Right renal cortex interstitium (tissue), 3 donors: ENCODE results near the gene SYNM. TPM values are rescaled to one million over a fixed set of nuclear protein-coding genes. Genes with fewer than 3 reads are reported as not detected.
"Not testable (repeated sequence)": the region's sequence is repeated elsewhere in the genome, so short reads cannot be mapped to it uniquely, and the experiment has no call there.

Experiments
- DNase-seq, 3 donors: peaks; one replicate each; pipeline ENCODE4 v3.0.0-alpha.2; 2013; ENCODE audit warnings: low read depth in 3 of 3, low spot score in 2 of 3
- polyA plus RNA-seq, 3 donors: library from polyadenylated mRNA; unstranded; fragments of 120-200 nt; gene quantifications; one replicate each; pipeline ENCODE4 v1.2.1, GENCODE V29; 2013; ENCODE audit not compliant: insufficient read length in 3 of 3

Gene SYNM, protein sequence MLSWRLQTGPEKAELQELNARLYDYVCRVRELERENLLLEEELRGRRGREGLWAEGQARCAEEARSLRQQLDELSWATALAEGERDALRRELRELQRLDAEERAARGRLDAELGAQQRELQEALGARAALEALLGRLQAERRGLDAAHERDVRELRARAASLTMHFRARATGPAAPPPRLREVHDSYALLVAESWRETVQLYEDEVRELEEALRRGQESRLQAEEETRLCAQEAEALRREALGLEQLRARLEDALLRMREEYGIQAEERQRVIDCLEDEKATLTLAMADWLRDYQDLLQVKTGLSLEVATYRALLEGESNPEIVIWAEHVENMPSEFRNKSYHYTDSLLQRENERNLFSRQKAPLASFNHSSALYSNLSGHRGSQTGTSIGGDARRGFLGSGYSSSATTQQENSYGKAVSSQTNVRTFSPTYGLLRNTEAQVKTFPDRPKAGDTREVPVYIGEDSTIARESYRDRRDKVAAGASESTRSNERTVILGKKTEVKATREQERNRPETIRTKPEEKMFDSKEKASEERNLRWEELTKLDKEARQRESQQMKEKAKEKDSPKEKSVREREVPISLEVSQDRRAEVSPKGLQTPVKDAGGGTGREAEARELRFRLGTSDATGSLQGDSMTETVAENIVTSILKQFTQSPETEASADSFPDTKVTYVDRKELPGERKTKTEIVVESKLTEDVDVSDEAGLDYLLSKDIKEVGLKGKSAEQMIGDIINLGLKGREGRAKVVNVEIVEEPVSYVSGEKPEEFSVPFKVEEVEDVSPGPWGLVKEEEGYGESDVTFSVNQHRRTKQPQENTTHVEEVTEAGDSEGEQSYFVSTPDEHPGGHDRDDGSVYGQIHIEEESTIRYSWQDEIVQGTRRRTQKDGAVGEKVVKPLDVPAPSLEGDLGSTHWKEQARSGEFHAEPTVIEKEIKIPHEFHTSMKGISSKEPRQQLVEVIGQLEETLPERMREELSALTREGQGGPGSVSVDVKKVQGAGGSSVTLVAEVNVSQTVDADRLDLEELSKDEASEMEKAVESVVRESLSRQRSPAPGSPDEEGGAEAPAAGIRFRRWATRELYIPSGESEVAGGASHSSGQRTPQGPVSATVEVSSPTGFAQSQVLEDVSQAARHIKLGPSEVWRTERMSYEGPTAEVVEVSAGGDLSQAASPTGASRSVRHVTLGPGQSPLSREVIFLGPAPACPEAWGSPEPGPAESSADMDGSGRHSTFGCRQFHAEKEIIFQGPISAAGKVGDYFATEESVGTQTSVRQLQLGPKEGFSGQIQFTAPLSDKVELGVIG (N-terminal part only)
- polyA plus RNA-seq: 1 to 10 TPM; 1.6 to 2.0 (median 1.9) TPM

DNA sequence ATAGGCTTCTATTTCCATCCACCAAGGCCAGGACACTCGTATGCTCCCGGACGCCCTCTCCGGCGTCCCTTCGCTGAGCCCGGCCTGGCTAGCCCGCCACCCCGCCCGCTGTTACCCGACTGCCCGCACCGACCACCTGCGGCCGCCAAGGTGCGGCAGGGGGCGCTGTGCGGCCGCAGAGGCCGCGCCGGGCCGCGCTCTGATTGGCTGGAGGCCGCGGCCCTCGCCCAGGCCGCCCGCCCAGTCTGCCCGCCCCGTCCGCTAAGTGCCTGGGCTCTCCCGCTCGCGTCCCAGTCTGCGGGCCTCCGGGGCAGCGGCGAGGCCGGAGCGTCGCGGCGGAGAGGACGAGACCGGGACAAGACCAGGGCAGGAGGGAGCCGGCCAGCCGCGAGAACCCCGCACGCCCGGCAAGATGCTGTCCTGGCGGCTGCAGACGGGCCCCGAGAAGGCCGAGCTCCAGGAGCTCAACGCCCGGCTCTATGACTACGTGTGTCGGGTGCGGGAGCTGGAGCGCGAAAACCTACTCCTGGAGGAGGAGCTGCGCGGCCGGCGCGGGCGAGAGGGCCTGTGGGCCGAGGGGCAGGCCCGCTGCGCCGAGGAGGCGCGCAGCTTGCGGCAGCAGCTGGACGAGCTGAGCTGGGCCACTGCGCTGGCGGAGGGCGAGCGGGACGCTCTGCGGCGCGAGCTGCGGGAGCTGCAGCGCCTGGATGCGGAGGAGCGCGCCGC lies at the start of gene SYNM:
Gene SYNM (plus strand): TSS at position 293 of the 726 bp plus-strand sequence. CDS start 120 bp downstream, at position 413.
- DNase-seq: peak in 1 of 3 donors; percentile 42

DNA sequence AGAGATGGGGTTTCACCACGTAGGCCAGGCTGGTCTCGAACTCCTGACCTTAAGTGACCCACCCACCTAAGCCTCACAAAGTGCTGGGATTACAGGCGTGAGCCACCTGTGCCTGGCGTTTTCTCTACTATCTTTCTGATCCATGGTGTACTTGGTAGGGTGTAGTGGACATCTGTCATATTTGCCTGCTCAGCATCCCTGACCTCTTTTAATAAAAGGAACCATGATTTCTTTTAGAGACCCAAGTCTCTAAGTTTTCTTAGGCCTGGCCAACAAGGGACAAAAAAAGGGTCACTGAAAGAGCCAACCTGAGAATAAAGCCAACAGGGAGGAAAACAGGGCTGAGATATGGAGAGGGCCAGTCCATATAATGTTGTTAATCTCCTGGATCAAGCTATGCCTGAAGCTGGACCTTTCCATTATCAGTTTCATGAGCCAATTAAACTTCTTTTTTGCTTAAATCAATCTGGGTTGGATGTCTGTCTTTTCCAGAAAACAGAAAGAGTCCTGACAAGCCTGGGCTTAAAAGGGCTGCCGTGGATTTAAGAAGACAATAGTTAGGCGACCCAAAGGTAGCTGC lies 49.2 kb upstream of the SYNM start:
- no peak for DNase-seq

DNA sequence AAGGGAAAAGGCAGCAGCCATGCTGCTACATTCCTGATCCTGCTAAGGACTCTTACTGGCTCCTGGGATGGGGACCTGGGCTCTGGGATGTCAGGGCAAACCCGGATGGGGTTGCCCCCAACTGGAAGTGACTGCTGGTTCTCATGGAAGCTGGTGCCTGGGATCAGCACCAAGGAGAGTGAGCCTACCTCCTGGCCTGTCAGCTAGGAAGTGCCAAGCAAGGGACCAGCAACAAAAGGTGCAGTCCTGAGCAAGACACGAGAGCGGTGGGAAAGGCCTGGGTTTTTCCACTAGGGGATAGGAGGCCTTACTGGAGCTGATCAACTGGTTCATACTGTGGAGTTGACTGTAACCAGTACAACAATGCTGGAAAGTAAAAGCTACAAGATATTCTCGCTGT lies 47.9 kb upstream of the SYNM start:
- DNase-seq: no peak

DNA sequence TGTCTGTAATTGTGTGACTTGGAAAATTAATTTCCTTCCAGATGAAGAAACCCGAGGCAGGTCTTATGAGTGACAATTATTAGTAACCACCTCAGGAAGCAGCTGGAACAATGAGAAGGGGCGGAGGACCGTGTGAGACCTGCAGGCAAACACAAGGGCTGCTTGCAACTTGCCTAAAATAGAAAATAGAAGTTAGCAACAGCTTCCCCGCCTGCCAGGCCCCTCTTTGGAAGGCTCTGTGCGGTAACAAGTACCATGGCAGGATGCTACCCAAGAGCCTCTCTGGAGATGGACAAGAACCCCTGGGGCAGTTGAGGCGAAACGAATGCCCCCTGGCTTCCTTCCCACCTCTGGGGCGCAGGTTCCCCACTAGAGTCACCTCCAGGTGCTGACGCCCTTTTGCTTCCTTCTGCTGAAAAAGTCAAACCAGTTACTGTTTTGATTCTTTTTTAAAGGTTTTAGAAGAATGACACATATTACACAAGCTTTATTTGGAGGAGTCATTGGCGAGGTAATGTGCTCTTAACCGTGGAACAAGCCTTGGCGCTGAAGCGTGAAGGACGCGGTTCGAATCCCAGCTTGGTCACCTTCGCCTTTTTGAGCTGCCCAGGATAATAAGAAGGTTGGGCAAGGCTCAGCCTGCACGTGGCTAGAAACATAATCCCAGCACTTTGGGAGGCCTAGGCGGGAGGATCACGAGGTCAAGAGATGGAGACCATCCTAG lies 47.0 kb upstream of the SYNM start:
- no peak for DNase-seq

DNA sequence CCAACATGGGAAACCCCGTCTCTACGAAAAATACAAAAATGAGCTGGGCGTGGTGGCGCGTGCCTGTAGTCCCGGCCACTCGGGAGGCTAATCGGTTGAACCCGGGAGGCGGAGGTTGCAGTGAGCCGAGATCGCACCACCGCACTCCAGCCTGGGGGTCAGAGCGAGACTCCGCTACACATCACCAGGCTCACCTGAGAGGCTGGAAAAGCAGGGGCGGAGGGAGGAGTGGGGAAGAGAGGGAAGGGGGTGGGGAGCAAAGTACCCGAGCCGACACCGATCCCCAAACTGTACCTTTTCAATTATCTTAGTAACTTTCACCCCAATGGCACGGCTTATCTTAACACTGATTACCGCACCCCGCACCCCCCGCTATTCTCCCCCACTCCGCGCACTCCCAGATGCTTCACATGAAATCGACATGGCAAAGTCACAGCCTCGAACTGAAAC lies 46.4 kb upstream of the SYNM start:
- peak in 2 of 3 donors; percentile 23 for DNase-seq

DNA sequence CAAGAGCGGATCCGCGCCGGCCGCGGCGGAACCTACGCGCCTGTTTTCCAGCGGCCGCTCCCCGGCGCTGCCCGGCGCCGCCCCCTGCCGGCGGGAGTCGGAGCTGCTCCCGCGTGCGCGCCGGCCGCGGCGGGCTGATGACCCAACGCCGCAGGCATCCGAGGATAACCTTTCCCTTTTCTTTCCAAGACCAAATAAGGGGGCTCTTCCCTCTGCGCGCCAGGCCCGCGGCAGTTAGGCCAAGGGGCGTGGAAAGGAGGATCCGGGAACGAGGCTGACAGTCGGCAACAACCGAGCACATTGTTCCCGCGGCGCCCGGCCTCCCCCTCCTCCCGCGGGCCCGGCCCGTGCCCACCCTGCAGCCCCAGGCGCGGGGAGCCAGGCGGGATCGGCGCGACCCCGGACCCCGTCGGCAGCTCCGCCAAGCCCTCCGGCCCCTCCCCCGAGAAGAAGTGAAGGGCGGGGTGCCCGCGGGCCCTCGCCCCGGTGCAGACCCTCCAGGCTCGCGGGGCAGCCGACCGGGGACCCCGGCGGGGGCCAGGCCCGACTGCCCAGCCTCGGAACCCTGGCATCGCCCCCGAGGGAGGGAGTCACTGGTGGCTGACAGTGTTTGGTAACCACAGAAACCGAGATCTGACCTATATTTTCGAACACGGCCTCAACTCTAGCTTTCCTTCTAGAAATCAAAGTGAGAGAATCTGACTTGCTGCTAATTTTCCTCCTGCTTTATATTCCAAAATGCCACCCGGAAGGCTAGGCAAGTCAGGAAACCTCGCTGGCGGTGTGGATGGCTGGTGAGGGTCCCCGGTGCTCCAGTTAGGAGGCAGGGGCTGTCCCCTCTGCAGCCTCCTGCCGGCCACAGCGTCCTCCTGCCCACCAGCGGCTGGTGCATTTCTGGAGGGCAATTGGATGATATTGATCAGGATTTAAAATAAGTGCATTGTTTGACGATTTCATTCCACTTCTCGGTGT lies 45.6 kb upstream of the SYNM start:
- DNase-seq: peak; percentile 20 to 74 (median 60)

DNA sequence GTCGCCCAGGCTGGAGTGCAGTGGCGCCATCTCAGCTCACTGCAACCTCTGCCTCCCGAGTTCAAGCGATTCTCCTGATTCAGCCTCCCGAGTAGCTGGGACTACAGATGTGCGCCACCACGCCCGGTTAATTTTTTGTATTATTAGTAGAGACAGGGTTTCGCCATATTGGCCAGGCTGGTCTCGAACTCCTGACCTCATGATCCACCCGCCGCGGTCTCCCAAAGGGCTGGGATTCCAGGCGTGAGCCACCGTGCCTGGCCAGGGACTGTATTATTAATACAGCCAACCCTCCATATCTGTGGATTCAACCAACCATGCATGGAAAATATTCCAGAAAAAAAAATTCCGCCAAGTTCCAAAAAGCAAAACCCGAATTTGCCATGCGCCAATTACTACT lies 44.7 kb upstream of the SYNM start:
- not testable (repeated sequence) for DNase-seq

DNA sequence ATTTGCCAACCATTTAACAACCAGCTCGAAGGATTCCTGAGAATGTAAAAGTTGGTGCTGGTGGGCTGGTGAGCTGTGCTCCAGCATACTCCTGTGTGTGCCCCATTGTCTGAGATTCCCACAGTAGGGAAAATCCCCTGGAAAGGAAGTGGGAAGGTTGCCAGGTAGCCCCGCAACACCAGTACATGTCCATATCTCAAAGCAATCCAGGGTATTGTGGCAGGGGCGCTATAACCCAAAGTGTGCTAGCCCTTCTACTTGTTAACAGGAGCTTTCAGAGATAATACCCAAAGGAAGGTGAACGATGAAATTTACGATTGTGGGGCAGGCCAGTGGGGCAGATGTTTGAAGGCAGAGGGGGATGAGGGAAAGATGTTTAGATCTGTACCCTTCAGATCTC lies 42.7 kb upstream of the SYNM start:
- DNase-seq: no peak

DNA sequence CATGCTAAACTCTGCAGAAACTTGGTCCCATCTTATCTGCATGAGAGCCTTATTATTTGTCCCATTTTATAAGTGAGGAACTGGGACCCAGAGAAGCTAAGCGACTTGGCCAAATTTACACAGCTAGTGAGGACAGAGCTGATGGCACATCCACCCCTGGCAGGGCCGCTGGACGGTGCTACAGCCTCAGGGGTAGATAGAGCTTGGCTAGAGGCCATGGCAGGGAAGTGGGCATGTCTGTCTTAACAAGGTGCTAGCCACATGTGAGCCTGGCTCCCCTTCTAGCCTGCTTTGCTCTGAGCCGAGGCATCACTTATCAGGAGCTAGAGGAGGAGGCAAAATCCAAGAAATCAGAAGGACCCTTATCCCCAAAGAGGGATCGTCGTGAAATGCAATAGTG lies 36.7 kb upstream of the SYNM start:
- DNase-seq: no peak

DNA sequence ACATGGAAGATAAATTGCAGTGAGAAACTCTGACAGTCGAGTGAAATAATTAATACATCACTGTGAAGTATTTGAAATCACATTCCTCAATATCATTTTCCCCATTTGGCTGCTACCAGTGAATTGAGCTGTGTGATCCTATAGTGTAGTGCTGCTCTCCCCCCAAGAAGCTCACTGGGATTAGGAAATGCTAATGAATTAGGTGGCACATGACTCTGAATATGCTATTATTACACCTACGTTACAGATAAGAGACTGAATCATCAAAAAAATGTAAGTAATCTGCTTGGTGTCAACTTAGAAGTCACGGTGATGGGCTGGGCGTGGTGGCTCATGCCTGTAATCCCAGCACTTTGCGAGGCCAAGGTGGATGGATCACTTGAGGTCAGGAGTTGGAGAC lies 34.7 kb upstream of the SYNM start:
- no peak for DNase-seq

DNA sequence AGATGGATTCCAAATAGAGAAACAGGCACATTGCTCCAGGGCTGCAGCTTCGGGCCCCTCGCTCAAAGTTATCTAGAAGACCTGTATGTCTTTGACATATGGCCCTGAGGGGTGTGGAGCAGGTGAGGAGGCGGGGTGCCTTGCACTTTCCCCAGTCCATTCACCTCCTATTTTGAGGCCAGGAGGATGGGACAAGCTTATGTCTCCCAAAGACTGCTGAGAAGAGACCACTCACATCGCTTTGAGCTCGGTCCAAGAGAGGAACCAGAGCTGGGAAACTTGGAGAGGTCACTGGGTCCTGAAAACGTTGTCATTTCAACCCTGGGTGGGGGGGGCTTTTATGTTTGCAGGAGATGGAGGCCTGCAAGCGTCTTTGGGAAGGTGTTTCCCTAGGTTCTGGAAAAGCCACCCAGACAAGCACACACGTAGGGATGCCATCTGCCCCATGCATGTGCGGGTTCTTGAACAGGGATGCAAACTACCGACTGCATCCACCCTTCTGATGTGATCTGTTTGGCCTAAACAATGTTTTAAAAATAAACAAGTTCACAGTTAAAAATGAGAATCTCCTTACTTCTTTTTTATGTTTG lies 33.7 kb upstream of the SYNM start:
- DNase-seq: no peak

DNA sequence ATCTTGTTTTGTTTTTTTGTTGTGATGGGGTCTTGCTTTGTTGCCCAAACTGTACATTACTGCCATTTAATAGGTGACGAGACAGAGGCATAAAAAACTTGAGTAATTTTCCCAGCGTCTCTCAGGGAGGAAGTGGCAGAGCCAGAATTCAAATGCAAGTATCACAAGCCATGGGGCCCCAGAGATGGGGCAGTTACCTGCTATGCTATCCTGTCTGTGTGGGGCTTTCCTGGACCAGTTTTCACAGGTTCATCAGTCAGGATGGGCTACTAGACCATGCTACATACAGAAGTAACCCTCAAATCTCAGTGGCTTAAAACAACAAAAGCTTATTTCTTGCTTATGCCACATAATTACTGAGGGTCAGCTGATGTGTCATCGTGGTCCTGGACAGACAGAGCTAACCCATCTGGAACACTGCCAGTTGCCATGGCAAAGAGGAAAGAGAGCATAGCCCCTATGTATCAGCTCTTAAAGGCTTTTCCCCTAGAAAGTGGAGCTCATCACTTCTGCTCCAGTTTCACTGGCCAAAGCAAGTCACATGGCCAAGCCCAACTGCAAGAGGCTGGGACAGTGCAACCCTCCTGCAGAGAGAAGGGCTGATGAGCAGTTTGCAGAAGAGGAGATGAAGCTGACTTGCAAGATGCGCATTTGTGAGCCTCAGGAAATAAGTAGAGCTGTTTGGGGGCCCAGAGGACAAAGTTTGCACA lies 31.7 kb upstream of the SYNM start:
- no peak for DNase-seq

DNA sequence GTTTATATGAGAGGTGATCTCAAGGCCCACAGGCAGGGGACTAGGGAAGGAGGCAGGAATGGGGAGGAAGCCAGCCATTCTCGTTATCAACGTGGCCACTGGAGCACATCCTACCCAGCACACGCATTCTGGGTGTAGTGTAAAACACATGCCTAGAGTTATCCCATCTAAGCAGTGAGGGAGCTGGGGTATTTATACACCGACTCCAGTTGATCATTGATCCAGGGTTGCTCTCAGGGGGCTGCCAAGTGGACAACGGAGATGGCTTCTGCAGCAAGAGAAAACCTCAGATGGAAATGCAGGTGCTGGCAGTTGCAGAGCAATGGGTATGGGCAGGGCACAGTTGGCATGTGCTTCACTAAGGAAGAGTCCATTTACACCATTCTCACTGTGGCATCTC lies 30.4 kb upstream of the SYNM start:
- DNase-seq: no peak

DNA sequence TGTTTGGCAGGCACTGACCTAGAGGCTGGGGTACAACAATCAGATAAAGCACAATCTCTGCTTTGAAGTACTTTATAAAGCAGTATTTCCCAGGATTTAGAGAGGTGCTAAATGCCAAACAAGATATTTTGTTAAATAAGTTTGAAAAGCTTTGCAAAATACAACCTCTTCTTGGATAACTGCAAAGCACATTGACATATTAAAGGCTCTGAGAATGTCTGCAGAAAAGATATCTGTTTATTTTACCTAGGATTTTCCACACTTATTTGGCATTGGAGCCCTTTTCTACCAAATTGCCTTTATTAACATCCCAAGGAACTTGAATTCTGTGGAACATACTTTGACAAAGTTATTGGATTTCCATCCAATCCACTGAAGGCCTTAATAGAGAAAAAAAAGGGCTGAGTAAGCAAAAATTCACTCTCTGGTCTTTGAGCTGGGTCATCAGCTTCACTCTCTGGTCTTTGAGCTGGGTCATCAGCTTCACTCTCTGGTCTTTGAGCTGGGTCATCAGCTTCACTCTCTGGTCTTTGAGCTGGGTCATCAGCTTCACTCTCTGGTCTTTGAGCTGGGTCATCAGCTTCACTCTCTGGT lies 29.7 kb upstream of the SYNM start:
- not testable (repeated sequence) for DNase-seq

DNA sequence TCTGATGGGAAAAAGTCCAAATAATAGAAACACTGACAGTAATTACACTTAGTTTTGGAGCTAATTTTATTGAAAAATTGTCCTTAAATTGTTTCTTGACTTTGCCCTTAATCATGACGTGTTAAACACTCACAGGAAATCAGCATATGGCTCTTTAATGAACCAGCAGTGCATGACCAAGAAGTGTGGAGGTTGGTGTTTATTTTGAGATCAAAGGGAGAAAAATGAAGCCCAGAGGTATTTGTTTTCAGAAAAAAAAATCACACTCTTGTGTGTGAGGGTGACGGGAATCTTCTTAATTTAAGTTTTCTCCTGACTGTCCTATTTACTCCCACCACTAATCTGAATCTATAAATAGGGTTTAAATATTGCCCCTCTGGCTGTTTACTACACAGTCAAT lies 28.8 kb upstream of the SYNM start:
- no peak for DNase-seq

DNA sequence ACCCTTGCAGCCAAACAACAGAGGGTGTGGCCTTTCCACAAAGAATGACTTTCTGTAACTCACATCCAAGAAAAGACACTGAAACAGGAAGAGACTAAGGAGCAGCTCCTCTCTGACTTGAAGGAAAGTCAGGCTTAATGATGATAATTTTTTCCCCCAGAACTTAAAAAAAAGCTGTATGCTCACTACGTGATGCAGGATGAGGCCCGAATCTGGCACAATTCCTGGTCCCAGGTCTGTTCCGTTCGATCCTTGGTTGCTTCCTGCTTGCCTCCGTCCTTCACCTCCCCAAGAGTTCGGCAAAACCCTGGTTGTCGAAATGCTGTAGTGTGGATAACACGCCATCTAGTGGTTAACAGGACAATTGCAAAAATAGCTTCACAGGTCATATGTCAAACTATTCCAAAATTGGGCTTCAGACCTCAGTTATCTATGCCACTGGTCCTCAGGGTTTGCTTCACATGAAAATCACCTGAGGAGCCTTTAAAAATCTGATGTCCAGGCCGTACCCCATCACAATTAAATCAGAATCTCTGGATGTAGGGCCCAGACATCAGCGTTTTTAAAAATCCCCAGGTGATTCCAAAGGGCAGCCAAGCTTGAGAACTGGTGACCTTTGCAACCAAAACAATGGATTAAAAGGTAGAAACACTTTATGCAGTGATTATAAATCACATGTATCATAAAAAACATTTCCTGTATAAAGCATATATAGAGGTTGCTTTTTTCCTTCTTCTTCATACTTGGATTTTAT lies 28.1 kb upstream of the SYNM start:
- peak; percentile 60 to 72 (median 68) for DNase-seq
